ENCODE data around the gene ARSG.

- TF ChIP-seq REST (IDR thresholded peaks at IDR 0.05) = no peak
- TF ChIP-seq SP1 (IDR thresholded peaks at IDR 0.05) = no peak
- TF ChIP-seq RAD21 (IDR thresholded peaks at IDR 0.05) = peak; percentile 91 to 93
- TF ChIP-seq FOXA1 (IDR thresholded peaks at IDR 0.05) = no peak
- TF ChIP-seq CTCF (IDR thresholded peaks at IDR 0.05; ENCODE audit: low read depth, low read length, missing input control) = peak; percentile 95
- no peak for TF ChIP-seq GABPA (IDR thresholded peaks at IDR 0.05 in 1 of 2, conservative IDR thresholded peaks at IDR 0.05 in 1 of 2)
- TF ChIP-seq TAF1 (conservative IDR thresholded peaks at IDR 0.05) = no peak
- TF ChIP-seq ZBTB33 (IDR thresholded peaks at IDR 0.05) = no peak
These were observed 144.9 kb downstream of the ARSG start for GRCh38 chr17:68435876-68436842.
